Measurements from ENCODE around the gene SCN10A.
A peak's percentile ranks its signal among the peaks of the same experiment; 100 is the strongest.

The SCN10A gene

GRCh38 chr3:38689774-38690173, 126.2 kb downstream of the SCN10A start:
- H3K27me3 ChIP-seq (ENCODE audit: insufficient read depth, low read depth, severe bottlenecking) = peaks cover 5% of the 10 kb centered on the region
- no peak overlapping the region for H3K4me3 ChIP-seq (ENCODE audit: low read depth, low read length)
- TF ChIP-seq, protein P1, sequence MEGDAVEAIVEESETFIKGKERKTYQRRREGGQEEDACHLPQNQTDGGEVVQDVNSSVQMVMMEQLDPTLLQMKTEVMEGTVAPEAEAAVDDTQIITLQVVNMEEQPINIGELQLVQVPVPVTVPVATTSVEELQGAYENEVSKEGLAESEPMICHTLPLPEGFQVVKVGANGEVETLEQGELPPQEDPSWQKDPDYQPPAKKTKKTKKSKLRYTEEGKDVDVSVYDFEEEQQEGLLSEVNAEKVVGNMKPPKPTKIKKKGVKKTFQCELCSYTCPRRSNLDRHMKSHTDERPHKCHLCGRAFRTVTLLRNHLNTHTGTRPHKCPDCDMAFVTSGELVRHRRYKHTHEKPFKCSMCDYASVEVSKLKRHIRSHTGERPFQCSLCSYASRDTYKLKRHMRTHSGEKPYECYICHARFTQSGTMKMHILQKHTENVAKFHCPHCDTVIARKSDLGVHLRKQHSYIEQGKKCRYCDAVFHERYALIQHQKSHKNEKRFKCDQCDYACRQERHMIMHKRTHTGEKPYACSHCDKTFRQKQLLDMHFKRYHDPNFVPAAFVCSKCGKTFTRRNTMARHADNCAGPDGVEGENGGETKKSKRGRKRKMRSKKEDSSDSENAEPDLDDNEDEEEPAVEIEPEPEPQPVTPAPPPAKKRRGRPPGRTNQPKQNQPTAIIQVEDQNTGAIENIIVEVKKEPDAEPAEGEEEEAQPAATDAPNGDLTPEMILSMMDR (IDR thresholded peaks at IDR 0.05; ENCODE audit: low read depth, low read length) = no peak
- H3K27ac ChIP-seq = no peak overlapping the region
- no peaks in the 10 kb centered on the region for H3K36me3 ChIP-seq
- peaks cover 5% of the 10 kb centered on the region for H3K9me3 ChIP-seq (ENCODE audit: severe bottlenecking)
- DNase-seq = no peak

GRCh38 chr3:38689346-38689745, 126.7 kb downstream of the SCN10A start:
- no peaks in the 10 kb centered on the region for H3K36me3 ChIP-seq
- H3K27me3 ChIP-seq (ENCODE audit: insufficient read depth, low read depth, severe bottlenecking) = peaks cover 5% of the 10 kb centered on the region
- TF ChIP-seq, protein P1 (IDR thresholded peaks at IDR 0.05; ENCODE audit: low read depth, low read length) = no peak
- no peak overlapping the region for H3K4me3 ChIP-seq (ENCODE audit: low read depth, low read length)
- no peak for DNase-seq
- no peak overlapping the region for H3K27ac ChIP-seq
- peaks cover 5% of the 10 kb centered on the region for H3K9me3 ChIP-seq (ENCODE audit: severe bottlenecking)

DNA sequence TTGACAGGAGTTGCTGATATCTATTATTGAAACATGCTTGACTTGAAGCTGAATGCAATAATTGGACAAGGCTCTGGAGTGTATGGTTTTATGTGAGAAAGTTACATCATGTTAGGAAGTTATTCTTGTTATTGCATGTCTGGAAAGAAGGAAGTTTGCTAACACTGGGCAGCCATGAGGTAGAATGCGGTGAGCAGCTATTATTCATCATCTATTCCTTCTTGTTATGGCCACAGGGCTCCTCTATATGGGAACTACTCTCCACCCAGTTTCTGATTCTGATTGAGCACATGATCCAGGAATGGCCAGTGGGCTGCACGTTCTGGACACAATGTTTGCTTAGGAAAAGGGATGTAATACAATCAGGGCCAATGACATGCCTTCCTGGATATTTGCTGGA, 128.7 kb downstream of the SCN10A start:
- Histone ChIP-seq H3K27ac (no peak overlapping the region), H3K27me3 (ENCODE audit: insufficient read depth, low read depth, severe bottlenecking) (no peaks in the 10 kb centered on the region), H3K4me3 (ENCODE audit: low read depth, low read length) (no peak overlapping the region), H3K9me3 (ENCODE audit: severe bottlenecking) (no peaks in the 10 kb centered on the region), H3K36me3 (no peaks in the 10 kb centered on the region)
- DNase-seq = no peak
- TF ChIP-seq, protein P1 (IDR thresholded peaks at IDR 0.05; ENCODE audit: low read depth, low read length) = no peak

DNA sequence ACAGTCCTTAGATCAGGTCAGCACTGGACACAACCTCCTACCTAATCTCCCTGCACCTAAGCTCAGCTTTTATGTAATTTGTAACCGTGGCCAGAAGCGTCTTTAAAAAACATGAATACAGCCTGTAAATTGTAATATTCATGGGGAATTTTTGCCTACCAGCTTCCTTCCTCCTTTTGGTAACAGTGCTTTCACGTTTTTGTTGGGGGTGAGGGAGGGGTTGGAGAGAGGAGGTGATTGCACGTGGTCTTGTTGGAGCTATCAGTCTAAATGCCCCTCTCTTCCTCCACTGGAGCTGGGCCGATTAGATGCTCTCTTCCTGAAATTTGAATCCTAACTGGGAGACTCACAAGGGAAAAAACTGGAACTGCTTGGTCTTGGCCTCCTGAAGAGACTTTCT, 131.5 kb downstream of the SCN10A start:
- no peak for DNase-seq
- no peaks in the 10 kb centered on the region for H3K36me3 ChIP-seq
- no peak overlapping the region for H3K27ac ChIP-seq
- TF ChIP-seq, protein P1 (IDR thresholded peaks at IDR 0.05; ENCODE audit: low read depth, low read length) = no peak
- no peaks in the 10 kb centered on the region for H3K27me3 ChIP-seq (ENCODE audit: insufficient read depth, low read depth, severe bottlenecking)
- no peak overlapping the region for H3K4me3 ChIP-seq (ENCODE audit: low read depth, low read length)
- no peaks in the 10 kb centered on the region for H3K9me3 ChIP-seq (ENCODE audit: severe bottlenecking)

GRCh38 chr3:38669668-38670067, 146.3 kb downstream of the SCN10A start:
- TF ChIP-seq, protein P1 (IDR thresholded peaks at IDR 0.05; ENCODE audit: low read depth, low read length) = no peak
- Histone ChIP-seq H3K27ac (no peak overlapping the region), H3K4me3 (ENCODE audit: low read depth, low read length) (no peak overlapping the region), H3K27me3 (ENCODE audit: insufficient read depth, low read depth, severe bottlenecking) (no peaks in the 10 kb centered on the region), H3K36me3 (no peaks in the 10 kb centered on the region), H3K9me3 (ENCODE audit: severe bottlenecking) (no peaks in the 10 kb centered on the region)
- DNase-seq = no peak

GRCh38 chr3:38662544-38662943, 153.5 kb downstream of the SCN10A start:
- peak; percentile 51 for DNase-seq
- Histone ChIP-seq H3K4me3 (ENCODE audit: low read depth, low read length) (no peak overlapping the region), H3K36me3 (no peaks in the 10 kb centered on the region), H3K27me3 (ENCODE audit: insufficient read depth, low read depth, severe bottlenecking) (no peaks in the 10 kb centered on the region), H3K27ac (no peak overlapping the region), H3K9me3 (ENCODE audit: severe bottlenecking) (no peaks in the 10 kb centered on the region)
- TF ChIP-seq, protein P1 (IDR thresholded peaks at IDR 0.05; ENCODE audit: low read depth, low read length) = peak; percentile 56
